Omental fat pad (tissue), 4 donors: ENCODE data around the gene PTK7. TPM values are rescaled to one million over a fixed set of nuclear protein-coding genes. Genes with fewer than 3 reads are reported as not detected.
"Not testable (repeated sequence)": the region's sequence is repeated elsewhere in the genome, so short reads cannot be mapped to it uniquely, and the experiment has no call there.

ENCODE experiments used
- ATAC-seq: fragments of 150-250 bp; one replicate; pipeline ENCODE4 v1.9.1; 2016; ENCODE audit warnings: mild to moderate bottlenecking, moderate library complexity; ENCODE audit not compliant: low FRiP score
- DNase-seq: peaks from one replicate; pipeline ENCODE4 v3.0.0-alpha.2; 2019; ENCODE audit warnings: low spot score
- CTCF ChIP-seq, 3 donors: fragments of 450-650 bp; IDR thresholded peaks; one replicate each; pipeline ENCODE4 v1.5.1; 2016 to 2017; ENCODE audit warnings: antibody characterized with exemption in 3 of 3, mild to moderate bottlenecking in 3 of 3, moderate library complexity in 2 of 3
- total RNA-seq, 4 donors: library from RNA; depleted of rRNA; stranded (reverse); fragments of >200 nt; gene quantifications; one replicate each; pipeline ENCODE4 v1.1.0, GENCODE V29; 2016

The PTK7 gene
- total RNA-seq, 4 donors from 2014 or later, result 11.5 to 38.9 (median 13.8) TPM

- no peak for DNase-seq
- TF ChIP-seq CTCF (IDR thresholded peaks at IDR 0.05), result no peak
- ATAC-seq, result no peak
These were observed 40.5 kb upstream of the PTK7 start for GRCh38 chr6:43035495-43036194.

- no peak for DNase-seq
- no peak for TF ChIP-seq CTCF (IDR thresholded peaks at IDR 0.05)
- no peak for ATAC-seq
These were observed 39.4 kb upstream of the PTK7 start for GRCh38 chr6:43036712-43037111.

- ATAC-seq, result no peak
- no peak for DNase-seq
- no peak for TF ChIP-seq CTCF (IDR thresholded peaks at IDR 0.05)
These were observed 38.9 kb upstream of the PTK7 start for GRCh38 chr6:43037197-43037596.

- no peak for ATAC-seq
- no peak for TF ChIP-seq CTCF (IDR thresholded peaks at IDR 0.05)
- no peak for DNase-seq
These were observed 38.4 kb upstream of the PTK7 start for GRCh38 chr6:43037706-43038105.

GRCh38 chr6:43038727-43039126, 37.4 kb upstream of the PTK7 start:
- no peak for ATAC-seq
- TF ChIP-seq CTCF (IDR thresholded peaks at IDR 0.05), result no peak
- DNase-seq, result no peak

GRCh38 chr6:43040542-43041257, 35.4 kb upstream of the PTK7 start:
- no peak for TF ChIP-seq CTCF (IDR thresholded peaks at IDR 0.05)
- ATAC-seq (no peak), DNase-seq (no peak)

- not testable (repeated sequence) for DNase-seq, ATAC-seq
These were observed 34.6 kb upstream of the PTK7 start for GRCh38 chr6:43041475-43041874.
